GM10266 (cell line): ENCODE data around the gene EPHA6.

Source experiments
- DNase-seq: peaks from one replicate; pipeline ENCODE4 v3.0.0; 2012; ENCODE audit errors: extremely low spot score
- TF ChIP-seq, protein P1 (sequence below): IDR thresholded peaks from 2 replicates; pipeline ENCODE4 v1.5.1; 2012; ENCODE audit warnings: mild to moderate bottlenecking, low read depth; ENCODE audit not compliant: control insufficient read depth, insufficient read depth; ENCODE audit errors: missing control alignments

Gene EPHA6

DNA sequence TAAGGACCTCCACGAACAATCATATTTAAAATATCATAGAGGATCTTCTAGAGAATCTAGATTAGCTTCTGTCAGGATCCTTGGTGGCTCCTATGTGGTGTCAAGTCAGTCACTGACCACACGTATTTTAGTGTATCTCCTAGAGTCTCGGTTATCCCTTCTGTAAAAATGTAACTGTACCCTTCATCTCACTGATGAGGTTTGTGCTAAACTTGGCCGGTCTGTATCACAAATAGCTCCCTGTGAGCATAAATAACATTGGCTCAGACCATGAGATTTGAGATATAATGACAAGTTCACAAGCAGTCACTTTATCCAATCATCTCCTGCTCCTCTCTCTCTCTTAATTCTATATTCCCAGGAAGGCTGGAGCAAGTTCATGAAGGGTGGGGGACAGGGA, 856.6 kb downstream of the EPHA6 start:
- DNase-seq: no peak
- TF ChIP-seq, protein P1, sequence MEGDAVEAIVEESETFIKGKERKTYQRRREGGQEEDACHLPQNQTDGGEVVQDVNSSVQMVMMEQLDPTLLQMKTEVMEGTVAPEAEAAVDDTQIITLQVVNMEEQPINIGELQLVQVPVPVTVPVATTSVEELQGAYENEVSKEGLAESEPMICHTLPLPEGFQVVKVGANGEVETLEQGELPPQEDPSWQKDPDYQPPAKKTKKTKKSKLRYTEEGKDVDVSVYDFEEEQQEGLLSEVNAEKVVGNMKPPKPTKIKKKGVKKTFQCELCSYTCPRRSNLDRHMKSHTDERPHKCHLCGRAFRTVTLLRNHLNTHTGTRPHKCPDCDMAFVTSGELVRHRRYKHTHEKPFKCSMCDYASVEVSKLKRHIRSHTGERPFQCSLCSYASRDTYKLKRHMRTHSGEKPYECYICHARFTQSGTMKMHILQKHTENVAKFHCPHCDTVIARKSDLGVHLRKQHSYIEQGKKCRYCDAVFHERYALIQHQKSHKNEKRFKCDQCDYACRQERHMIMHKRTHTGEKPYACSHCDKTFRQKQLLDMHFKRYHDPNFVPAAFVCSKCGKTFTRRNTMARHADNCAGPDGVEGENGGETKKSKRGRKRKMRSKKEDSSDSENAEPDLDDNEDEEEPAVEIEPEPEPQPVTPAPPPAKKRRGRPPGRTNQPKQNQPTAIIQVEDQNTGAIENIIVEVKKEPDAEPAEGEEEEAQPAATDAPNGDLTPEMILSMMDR: no peak

DNA sequence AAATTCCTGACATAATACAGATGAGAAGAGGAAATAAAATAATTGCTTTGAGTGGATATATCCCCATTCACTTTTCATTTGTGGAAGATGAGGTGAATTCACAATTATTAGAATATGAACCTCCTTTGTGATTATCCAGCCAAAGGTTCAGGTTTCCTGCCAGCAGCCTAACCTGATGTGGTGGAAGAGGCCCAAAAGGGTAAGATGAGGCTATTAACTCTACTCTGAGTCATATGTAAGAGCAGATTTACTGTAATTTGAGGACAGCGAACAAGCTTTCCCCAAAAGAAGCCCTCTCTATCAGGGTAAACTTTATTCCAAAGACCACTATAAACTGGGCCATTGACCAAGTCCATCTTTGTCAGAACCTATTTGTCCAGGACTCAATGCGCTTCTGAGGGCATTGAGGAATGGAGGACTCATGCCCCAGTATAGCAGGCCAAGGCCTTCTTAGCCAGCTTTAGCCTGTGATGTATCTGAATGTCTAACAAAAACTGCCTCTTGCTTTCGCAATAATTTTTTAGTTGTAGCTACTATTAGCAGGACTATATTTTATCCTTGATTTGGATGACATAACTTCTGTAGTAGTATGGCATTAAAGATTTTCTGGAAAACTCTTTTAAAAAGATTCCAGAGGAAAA, 859.1 kb downstream of the EPHA6 start:
- DNase-seq: no peak

DNA sequence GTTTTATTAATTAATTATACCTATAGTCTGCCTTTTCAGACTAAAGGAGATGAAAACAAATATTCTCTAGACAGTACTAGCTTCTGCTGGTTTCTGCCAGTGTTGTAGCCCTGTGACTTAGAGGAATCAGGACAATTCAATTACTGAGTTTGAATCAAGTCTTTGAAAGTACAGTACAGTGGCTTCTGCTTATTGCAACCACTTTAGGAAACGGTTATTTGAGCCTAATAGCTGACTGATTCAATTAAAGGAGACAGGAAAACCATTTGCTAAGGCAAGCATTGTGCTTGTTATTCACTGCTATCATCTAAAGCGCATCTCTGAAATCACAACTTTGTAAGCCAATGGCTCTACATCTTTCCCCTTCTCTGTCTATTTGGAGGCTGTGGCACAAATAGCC, 860.1 kb downstream of the EPHA6 start:
- TF ChIP-seq, protein P1: no peak

More for the DNA sequence above, 859.1 kb downstream of the EPHA6 start:
- TF ChIP-seq, protein P1: no peak

DNA sequence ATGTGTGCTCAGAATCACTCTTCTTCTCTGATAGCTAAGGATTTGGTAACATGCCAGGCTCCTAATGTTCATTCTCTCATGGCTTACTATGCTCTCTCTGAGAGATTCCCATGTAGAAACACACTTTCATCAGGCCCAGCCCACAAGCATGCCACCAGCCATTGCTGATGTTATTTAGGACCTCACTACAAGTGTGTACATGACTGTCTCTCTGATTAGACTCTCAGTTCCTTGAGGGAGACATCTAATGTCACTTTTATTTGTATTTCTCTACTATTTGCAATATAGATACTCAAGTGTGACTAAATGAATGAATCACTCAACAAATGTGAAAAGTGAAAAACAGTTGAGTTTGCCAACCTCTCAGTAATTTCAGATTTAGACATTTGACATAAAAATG, 865.8 kb downstream of the EPHA6 start:
- TF ChIP-seq, protein P1: no peak
- no peak for DNase-seq

More for the DNA sequence above, 860.1 kb downstream of the EPHA6 start:
- no peak for DNase-seq

DNA sequence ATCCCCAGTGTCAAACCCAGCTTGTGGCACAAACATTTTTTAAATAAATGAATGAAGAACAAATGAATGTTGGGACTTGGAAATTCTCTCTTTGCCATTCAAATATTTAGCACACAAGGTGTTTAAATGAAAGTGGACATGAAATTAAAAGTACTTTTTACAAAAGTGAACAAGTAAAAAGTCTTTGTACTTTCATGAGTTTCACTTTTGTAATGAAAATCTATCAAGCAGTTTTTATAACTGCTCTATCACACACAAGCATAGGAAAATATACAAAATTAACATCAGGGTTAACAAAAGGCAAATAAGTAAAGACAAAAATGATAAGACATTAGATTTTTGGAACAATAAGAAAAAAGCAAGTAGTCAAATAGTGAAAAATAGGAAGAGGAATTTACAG, 866.3 kb downstream of the EPHA6 start:
- DNase-seq: no peak
- TF ChIP-seq, protein P1: no peak

DNA sequence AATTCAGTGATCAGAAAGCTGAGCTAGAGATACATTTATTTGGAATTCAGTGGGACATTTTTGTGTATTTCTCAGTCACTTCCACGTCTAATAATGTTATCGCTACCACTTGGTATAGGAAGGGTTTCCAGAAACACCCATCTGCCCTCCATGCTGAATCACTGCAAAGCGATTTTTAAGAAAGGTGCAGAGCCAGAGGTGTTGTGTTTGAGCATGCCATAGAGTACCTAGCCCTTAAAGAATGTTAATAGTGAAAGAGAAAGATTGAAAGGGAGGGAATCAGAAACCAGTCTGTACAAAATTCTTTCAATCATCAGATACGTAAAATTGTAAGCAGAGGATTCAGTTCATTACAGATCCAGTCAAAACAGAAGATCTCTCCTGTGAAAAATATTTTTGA, 870.1 kb downstream of the EPHA6 start:
- TF ChIP-seq, protein P1: no peak
- no peak for DNase-seq

DNA sequence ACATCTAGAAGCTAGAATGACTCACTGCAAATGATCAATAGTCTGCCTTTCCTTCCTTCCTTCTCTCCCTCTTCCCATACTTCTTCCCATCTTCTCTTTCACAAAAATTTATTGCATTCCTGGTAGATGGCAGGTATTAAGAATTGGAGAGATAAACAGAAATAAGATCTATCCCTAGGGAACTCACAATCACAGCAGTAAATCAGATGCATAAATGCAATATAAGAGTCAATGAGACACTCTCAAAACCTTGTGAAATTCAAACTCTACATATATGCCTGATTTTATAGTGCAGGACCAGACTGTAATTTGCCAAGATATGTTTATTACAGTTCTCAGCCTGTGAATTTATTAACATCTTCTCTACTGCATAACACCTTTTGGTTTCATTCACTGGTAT, 871.9 kb downstream of the EPHA6 start:
- TF ChIP-seq, protein P1: no peak
- DNase-seq: no peak
